Measurements from ENCODE around the gene DNAH11.
"Not testable (repeated sequence)": the region's sequence is repeated elsewhere in the genome, so short reads cannot be mapped to it uniquely, and the experiment has no call there.

Gene DNAH11

GRCh38 chr7:21778953-21779352 is 236.1 kb downstream of the DNAH11 start:
- no peak for DNase-seq

- no peak for DNase-seq
Measured at GRCh38 chr7:21782996-21783395, 240.2 kb downstream of the DNAH11 start.

GRCh38 chr7:21784989-21785388 is 242.2 kb downstream of the DNAH11 start:
- DNase-seq: no peak

- no peak for DNase-seq
Measured at GRCh38 chr7:21805791-21806190, 263.0 kb downstream of the DNAH11 start.

- DNase-seq: no peak
Measured at GRCh38 chr7:21806388-21806787, 263.5 kb downstream of the DNAH11 start.

- no peak for DNase-seq
Measured at GRCh38 chr7:21819048-21819447, 276.2 kb downstream of the DNAH11 start.

- no peak for DNase-seq
Measured at GRCh38 chr7:21828841-21829240, 286.0 kb downstream of the DNAH11 start.

GRCh38 chr7:21829731-21830130 is 286.9 kb downstream of the DNAH11 start:
- DNase-seq: no peak

GRCh38 chr7:21844742-21845141 is 301.9 kb downstream of the DNAH11 start:
- DNase-seq: no peak

GRCh38 chr7:21850531-21851285 is 307.9 kb downstream of the DNAH11 start:
- DNase-seq: no peak

GRCh38 chr7:21851559-21851967 is 308.7 kb downstream of the DNAH11 start:
- no peak for DNase-seq

GRCh38 chr7:21865631-21866204 is 322.9 kb downstream of the DNAH11 start:
- not testable (repeated sequence) for DNase-seq

- DNase-seq: no peak
Measured at GRCh38 chr7:21866731-21867130, 323.9 kb downstream of the DNAH11 start.

GRCh38 chr7:21867226-21867625 is 324.4 kb downstream of the DNAH11 start:
- DNase-seq: no peak

- no peak for DNase-seq
Measured at GRCh38 chr7:21867816-21868575, 325.2 kb downstream of the DNAH11 start.

- DNase-seq: no peak
Measured at GRCh38 chr7:21868576-21868850, 325.7 kb downstream of the DNAH11 start.

GRCh38 chr7:21869785-21870402 is 327.1 kb downstream of the DNAH11 start:
- no peak for DNase-seq

GRCh38 chr7:21883069-21883468 is 340.2 kb downstream of the DNAH11 start:
- DNase-seq: no peak

GRCh38 chr7:21883501-21883900 is 340.7 kb downstream of the DNAH11 start:
- DNase-seq: not testable (repeated sequence)

GRCh38 chr7:21884496-21884895 is 341.7 kb downstream of the DNAH11 start:
- no peak for DNase-seq

GRCh38 chr7:21886396-21886795 is 343.6 kb downstream of the DNAH11 start:
- DNase-seq: no peak

GRCh38 chr7:21887353-21887752 is 344.5 kb downstream of the DNAH11 start:
- no peak for DNase-seq

GRCh38 chr7:21887779-21888178 is 344.9 kb downstream of the DNAH11 start:
- DNase-seq: no peak

GRCh38 chr7:21891291-21891690 is 348.5 kb downstream of the DNAH11 start:
- no peak for DNase-seq
